Posterior cingulate gyrus (tissue), 11 donors: ENCODE data around the gene CBX3.
"Not testable (repeated sequence)": the region's sequence is repeated elsewhere in the genome, so short reads cannot be mapped to it uniquely, and the experiment has no call there.

Experiments
- DNase-seq, 10 donors: peaks; one replicate each; pipeline versions ENCODE4 v3.0.0 to v3.0.0-alpha.2; 2020 to 2021; ENCODE audit warnings: mixed read lengths in 3 of 10
- intact Hi-C: fragments of 100-400 bp; cut with DNase I; formaldehyde crosslinking; loops from one replicate; pipeline ENCODE4 v1.15.1; 2023

The CBX3 gene

DNA sequence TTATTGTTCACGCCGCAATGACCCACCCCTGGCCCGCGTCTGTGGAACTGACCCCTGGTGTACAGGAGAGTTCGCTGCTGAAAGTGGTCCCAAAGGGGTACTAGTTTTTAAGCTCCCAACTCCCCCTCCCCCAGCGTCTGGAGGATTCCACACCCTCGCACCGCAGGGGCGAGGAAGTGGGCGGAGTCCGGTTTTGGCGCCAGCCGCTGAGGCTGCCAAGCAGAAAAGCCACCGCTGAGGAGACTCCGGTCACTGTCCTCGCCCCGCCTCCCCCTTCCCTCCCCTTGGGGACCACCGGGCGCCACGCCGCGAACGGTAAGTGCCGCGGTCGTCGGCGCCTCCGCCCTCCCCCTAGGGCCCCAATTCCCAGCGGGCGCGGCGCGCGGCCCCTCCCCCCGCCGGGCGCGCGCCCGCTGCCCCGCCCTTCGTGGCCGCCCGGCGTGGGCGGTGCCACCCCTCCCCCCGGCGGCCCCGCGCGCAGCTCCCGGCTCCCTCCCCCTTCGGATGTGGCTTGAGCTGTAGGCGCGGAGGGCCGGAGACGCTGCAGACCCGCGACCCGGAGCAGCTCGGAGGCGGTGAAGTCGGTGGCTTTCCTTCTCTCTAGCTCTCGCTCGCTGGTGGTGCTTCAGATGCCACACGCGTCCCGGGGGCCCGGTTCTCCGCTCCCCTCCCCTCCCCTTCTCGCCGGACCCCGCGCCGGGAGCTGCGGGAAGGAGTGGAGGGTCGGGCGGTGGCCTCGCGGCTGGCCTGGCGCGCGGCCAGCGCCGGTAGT, at the start of gene CBX3:
TSS of gene CBX3 (plus strand) at position 499 of the 772 bp plus-strand sequence. CDS start 1,254 bp downstream, outside the sequence.
- DNase-seq: peak; percentile 70 to 97 (median 73)
- intact Hi-C loops: loop anchor here (2.0 to 10.0 kb wide), 4 partner anchors 89 to 463 kb away; partner anchors contain the start of gene SNX10

- DNase-seq: peak in 9 of 10 donors; percentile 41 to 96 (median 74)
These were observed 49.4 kb upstream of the CBX3 start, which contains the start of gene NFE2L3 for GRCh38 chr7:26151953-26152781. TSS of gene NFE2L3 (plus strand) at chr7:26152198. CDS start at chr7:26152499, 301 bp downstream.

GRCh38 chr7:26152782-26153240, 48.7 kb upstream of the CBX3 start:
- DNase-seq: peak in 1 of 10 donors; percentile 14
- intact Hi-C loops: loop anchor here (5.0 kb wide), 1 partner anchor 44 kb away; no protein-coding TSS in a partner anchor

More at GRCh38 chr7:26151953-26152781, 49.4 kb upstream of the CBX3 start, which contains the start of gene NFE2L3:
- intact Hi-C loops: loop anchor here (5.0 kb wide), 1 partner anchor 45 kb away; no protein-coding TSS in a partner anchor

DNA sequence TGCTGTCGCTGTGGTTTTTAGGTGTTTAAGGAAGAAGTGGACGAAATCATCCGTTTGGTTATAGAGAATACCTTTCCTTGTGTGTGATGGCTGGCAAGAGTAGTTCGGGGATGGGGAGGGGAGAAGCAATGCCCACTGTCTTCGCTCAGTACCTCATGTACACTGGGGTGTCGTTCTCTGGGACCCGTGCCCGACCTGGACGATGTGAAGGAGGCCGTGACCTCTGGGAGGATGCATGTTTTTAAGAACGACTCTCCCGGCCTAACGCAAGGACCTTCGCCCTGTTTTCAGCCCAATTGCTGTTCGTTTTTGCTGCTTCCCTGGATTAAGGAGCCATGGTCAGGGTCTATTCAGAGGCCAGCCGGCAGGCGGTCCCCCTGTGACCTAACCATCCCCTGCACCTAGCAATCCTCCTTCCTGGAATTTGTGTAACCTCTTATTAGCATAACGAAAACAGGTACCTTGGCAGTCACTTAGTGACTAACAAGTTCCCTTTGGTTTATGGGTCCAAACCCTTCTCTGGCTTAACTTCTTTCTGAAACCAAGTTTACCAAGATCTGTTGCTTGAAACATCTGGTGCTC, 48.2 kb upstream of the CBX3 start:
- intact Hi-C loops: loop anchor here (5.0 kb wide), 1 partner anchor 44 kb away; no protein-coding TSS in a partner anchor
- no peak for DNase-seq

GRCh38 chr7:26153823-26154783, 47.4 kb upstream of the CBX3 start:
- intact Hi-C loops: loop anchor here (5.0 kb wide), 1 partner anchor 43 kb away; no protein-coding TSS in a partner anchor

DNA sequence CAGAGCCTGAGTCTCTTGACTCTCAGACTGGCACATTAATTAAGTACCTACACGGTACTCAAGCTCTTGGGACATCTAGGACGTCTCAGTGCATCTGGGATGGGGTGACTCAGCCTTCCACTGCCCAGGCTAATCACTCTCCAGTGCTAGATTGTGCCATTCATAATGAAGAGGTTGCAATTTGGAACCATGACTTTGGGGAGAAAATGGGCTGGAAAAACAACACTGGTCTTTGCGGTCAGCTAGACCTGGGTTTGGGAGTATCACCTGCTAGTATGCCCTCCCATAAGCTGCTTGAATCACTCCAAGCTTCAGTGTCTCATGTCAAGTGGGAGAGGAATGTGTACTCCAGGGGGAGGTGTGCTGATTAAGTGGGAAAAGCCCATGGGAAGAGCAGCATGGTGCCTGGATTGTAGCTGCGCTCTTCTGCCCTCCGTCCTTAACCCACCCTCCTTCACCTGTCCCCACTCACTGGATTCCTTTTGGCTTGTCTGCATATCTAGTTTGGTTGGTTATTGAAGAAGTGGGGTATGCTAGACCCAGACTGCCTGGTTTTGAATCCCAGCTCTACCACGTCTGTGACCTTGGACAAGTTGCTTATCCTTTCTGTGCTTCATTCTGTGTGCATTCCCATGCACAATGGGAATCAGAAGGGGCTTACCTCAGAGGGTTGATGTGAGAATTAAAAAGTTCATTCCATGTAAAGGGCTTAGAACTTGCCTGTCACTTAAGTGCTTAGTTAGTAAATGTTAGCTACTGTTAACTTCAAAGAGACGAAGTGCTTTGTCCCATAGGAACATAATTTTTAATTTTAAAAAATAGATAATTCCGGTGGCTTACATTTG, 45.8 kb upstream of the CBX3 start:
- intact Hi-C loops: no loop called here

More at GRCh38 chr7:26153823-26154783, 47.4 kb upstream of the CBX3 start:
- no peak for DNase-seq

DNA sequence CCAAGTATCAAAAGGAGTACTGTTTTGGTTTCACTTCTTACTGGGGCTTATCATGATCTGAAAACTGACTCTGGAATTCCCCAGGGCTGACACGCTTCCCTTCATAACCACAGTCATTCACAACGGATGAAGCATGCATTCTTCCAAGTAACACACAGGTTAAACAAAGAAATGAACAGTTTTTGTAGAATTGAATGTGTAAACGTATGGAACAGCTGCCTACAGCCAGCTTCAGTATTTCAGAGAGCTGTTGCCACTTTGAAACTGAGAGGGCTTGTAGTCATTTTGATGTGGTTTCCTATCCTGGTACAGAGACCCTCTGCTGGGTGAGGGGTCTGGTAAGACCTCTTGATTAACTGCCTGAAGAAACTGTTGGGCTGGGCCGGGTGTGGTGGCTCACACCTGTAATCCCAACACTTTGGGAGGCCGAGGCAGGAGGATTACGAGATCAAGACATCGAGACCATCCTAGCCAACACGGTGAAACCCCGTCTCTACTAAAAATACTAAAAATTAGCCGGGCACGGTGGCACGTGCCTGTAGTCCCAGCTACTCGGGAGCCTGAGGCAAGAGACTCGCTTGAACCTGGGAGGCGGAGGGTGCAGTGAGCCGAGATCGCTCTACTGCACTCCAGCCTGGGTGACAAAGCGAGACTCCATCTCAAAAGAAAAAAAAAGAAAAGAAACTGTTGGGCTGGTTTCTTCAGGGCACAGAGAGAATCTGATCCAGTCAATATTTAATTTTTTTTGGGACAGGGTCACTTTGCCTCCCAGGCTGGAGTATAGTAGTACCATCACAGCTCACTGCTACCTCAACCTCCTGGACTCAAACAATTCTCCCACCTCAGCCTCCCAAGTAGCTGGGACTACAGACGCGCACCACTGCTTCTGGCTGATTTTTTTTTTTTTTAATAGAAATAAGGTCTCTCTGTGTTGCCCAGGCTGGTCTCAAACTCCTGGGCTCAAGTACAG, 44.8 kb upstream of the CBX3 start:
- intact Hi-C loops: no loop called here
- no peak for DNase-seq

More for the DNA sequence above, 45.8 kb upstream of the CBX3 start:
- no peak for DNase-seq

GRCh38 chr7:26157520-26158105, 43.9 kb upstream of the CBX3 start:
- DNase-seq: no peak
- intact Hi-C loops: no loop called here

DNA sequence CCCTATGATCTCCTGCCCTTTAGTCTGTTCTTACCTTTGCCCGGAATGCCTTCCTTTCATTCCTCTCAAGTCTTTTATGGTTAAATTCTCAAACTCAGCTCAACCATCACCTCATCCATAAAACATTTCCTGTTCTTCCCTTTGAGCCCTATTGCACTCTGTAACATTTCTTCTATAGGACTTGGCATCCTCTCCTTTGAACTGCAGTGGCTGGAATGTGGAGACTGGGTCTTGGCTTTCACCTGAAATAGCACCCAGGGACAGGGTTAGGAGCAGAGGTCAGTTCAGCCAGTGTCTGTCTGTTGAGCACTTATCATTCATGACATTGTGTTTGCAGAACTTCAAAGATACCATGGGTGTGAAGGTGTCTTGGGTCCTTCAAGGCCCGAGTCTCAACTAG, 42.3 kb upstream of the CBX3 start:
- intact Hi-C loops: no loop called here
- DNase-seq: no peak

- intact Hi-C loops: no loop called here
- DNase-seq: no peak
These were observed 40.6 kb upstream of the CBX3 start for GRCh38 chr7:26160896-26161295.

GRCh38 chr7:26162431-26162830, 39.1 kb upstream of the CBX3 start:
- DNase-seq: no peak
- intact Hi-C loops: no loop called here

- intact Hi-C loops: not testable (repeated sequence)
These were observed 37.7 kb upstream of the CBX3 start for GRCh38 chr7:26163804-26164203.

GRCh38 chr7:26165950-26166683, 35.4 kb upstream of the CBX3 start:
- intact Hi-C loops: no loop called here

More at GRCh38 chr7:26163804-26164203, 37.7 kb upstream of the CBX3 start:
- not testable (repeated sequence) for DNase-seq

GRCh38 chr7:26166684-26167266, 34.8 kb upstream of the CBX3 start:
- DNase-seq: no peak
- intact Hi-C loops: no loop called here

More at GRCh38 chr7:26165950-26166683, 35.4 kb upstream of the CBX3 start:
- no peak for DNase-seq

- no peak for DNase-seq
- intact Hi-C loops: no loop called here
These were observed 34.1 kb upstream of the CBX3 start for GRCh38 chr7:26167303-26167934.
